Hematopoietic multipotent progenitor cell treated with erythropoietin and hydrocortisone succinate and interleukin-3 and kit ligand, for 8 days (in vitro differentiated cells): ENCODE data around the gene SLC15A4.
"Not testable (repeated sequence)": the region's sequence is repeated elsewhere in the genome, so short reads cannot be mapped to it uniquely, and the experiment has no call there.

Source experiments
- DNase-seq: peaks from one replicate; pipeline ENCODE4 v3.0.0-alpha.2; 2015

Gene SLC15A4

DNA sequence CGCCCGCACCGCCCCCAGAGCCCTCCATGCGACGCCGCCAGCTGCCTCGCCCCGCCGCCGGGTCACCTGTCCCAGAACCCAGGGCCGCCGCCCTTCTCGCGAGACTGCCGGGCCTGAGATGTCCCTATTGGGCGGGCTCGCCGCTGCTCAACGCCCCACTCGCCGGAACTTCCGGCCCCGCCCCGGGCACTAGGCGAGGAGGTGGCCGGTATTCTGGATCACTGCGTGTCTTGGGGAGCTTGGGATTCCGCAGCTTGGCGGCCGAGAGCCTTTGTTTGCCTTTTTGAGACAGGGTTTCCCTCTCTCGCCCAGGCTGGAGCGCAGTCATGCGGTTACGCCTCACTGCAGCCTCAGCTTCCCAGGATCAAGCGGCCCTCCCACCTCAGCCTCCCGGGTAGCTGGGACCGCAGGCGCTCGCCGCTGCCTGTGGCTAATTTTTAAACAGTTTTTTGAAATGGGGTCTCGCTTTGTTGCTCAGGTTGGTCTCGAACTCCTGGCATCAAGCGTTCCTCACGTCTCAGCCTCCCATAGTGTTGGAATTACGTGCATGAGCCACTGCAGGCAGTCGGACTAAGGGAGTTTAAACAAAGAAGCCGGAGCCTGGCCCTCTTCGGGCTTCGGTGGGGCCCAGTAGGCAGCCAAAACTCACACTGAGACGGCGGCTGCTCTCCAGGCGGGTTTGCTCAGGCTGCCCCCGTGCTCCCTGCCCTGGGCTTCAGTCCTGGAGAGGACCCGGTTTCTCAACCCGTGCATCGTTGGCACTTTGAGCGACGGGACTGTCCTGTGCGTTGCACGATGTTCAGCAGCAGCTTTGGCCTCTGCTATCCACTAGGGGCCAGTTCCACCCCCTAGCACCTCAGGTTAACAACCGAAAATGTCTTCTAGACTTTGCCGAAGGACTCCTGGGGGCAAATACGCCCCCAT lies at the start of gene SLC15A4:
Gene SLC15A4, minus strand, starts transcription at position 43 of the 924 bp plus-strand sequence. Its CDS starts 15 bp downstream, at position 28.
- DNase-seq: peak; percentile 94

DNA sequence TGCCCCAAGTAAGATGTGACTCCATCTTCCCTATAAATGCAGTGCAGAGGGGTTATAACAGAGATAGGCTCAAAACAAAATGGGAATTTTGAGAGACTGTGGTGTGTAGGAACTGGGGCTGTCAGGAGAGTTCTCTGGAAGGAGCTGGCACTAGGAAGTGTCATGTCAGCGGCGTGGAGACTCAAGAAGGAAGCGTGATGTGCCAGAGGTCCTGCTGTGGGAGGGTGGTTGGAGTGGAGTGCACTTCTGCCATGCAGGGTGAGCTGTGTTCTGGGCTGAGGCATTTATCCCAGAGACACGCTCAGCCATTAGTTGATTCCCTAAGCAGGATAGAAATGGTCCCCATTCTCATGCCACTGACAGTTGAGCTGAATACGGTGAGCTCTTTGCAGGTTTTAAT lies 48.5 kb upstream of the SLC15A4 start:
- no peak for DNase-seq

DNA sequence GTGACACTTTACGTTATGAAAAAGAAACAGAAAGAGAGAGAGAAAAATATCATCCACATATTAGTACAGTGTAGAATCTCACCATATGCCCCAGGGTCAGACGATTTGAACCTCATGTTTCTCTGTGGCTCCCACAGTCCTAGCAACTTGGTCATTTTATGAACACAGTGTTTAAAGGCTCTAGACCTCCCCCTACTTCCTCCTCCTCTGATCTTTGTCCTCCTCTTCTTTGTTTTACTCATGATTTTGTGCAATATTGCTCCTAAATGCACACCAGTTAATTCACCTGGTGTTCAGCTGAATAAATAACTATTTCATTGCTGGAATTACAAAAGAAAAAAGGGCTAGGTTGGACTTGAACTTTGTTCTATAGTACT lies 47.7 kb upstream of the SLC15A4 start:
- no peak for DNase-seq

DNA sequence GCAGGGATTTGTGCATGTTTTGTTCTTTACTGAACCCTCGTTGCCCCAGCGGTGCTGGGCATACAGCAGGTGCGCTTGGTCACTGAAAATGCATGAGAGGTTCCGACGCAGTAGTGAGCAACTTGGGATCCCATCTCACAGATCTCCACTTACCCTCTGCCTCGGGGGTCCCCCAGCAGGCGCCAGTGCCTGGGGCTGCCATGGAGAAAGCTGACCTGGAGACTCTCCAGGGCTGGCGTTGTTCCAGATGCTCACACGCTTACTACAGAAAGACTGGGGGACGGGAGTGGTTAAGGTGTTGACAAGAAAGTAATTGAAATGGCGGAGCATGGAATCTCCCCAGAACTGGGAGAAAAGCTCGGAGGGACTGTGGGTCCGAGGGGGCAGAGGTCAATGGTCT lies 43.7 kb upstream of the SLC15A4 start:
- no peak for DNase-seq

DNA sequence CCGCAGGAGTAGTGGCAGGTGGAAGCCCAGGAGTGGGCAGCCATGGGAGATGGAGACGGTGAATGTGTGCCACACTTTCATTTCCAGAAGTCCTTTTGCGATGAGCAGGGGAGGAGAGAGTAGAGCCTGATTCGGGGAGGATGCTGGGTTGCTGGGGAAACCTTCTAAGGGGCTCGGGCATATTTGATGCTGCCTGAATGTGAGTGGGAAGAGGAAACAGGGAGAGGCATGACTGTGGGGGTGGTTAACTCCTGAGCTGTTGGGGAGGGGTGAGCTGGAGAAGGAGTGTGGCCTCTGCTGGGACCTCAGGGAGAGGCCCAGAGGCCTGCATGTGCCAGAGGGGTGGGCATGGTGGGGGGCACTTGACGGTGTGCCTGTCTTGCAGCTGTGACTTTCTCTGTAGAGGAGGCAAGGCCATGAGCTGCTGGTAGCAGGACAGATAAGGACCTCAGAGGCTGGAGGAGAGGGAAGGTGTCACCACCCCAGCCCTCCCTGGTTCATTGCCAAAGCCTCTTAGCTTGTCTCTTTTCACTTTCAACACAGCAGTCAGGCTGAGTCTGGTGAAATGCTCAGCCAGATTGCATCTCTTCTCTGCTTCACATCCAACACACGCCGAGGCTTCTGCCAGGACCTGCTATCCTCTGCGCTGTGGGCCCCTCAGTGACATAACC lies 40.9 kb upstream of the SLC15A4 start:
- DNase-seq: no peak

DNA sequence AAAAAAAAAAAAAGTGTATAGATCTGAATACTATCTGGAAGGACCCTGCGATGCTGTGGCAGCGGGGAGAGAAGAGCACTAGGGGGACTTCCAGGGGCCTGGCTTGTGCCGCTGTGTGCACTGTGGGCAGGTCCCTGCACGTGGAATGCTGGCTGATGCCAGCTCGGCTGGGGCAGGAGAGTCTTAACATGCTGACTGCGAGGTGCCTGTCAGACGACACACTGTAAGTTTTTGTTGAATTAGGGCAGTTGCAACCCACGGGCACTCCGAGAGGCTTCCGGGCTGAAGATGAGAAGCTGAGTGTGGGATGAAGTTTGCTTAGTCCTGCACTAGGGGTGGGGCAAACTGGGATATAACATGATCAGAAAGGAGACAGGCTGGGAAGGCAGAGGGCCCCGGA lies 40.2 kb upstream of the SLC15A4 start:
- no peak for DNase-seq

DNA sequence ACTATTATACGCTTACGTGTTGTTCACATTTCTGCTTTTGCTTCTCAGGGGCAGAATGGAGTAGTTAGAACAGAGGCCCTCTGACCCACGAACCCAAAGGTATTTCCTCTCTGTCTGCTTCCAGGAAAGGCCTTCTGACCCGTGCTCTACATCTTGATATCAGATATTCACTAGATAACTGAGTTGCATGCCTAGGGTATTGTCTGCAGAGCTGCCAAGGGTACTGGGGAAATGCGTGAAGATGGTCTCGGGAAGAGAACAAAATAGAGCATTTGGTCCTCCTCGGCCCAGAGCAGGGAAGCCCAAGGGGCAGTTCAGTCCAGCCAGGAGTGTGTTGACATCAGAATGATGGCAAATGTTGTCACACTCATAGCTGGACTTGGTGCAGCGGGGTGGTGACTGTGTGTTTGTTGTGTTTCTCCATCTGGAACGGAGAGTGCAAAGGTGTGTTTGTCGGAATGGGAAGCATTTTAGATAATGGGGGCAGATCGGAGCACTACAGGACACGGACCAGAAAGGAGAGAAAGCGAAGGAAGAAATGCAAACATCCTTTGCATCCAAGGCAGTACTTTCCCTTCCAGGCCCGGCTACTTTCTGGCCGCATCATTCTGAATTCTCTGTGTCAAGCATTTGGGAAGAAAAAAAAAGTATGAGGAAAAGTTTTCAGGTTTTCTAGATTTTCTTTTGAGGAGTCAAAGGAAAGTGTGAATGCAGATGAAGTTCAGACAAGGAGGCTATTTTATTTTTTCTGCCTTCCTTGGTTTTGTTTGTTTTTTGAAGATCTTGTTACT lies 37.7 kb upstream of the SLC15A4 start:
- DNase-seq: no peak

DNA sequence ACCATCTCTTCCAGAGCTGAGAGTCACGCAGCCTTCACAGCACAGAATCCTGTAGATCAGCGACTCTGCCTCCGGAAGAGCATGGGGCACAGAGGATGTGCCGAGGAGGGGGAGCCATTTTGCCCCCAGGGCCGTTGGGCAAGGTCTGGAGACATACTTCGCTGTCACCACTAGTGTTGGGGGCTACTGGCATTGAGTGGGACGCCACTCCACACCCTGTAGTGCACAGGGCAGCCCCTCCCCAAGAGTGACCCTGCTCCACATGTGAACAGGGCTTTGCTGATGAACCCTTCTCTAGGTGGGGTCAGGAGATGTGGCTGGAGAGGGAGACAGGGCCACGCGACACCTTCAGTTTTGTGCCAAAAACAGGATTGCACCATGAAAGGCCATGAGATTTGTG lies 35.6 kb upstream of the SLC15A4 start:
- DNase-seq: no peak

DNA sequence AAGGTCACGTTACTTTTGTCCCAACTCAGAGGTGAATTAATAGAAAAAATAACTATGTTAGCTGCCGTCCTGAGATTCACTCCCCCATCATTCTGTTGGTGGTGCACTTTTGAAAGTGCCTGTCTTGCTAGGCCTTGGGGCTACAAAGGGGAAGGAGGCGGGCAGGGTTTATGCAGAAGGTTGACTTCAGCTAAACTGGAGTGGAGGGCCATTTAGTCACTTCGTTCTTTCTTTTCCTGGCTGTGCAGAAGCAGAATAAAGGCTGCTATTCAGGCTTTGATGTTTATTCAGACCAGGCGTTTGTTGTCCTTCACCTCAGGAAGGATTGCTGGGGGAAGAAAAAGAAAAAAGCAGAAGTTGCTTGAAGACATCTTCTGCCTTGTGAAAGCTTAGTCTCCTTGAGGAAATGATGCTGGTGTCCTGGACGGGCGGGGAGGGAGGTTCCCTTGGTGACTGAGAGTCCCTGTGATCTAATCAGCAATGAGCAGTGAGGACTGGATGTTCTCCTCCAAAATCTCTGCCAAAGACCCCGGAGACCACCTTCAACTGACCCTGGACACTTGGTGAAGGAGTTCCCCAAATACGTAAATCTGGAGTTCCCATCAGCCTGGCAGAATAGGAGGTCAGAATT lies 33.5 kb upstream of the SLC15A4 start:
- no peak for DNase-seq

DNA sequence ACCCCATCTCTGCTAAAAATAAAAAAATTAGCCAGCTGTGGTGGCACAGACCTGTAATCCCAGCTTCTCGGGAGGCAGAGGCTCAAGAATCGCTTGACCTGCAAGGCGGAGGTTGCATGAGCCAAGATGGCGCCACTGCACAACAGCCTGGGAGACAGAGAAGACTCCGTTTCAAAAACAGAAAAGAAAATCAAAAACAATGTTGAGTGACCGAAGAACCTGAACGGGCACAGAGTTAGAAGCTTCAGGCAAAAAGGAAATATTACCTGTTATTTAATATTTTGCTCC lies 33.0 kb upstream of the SLC15A4 start:
- no peak for DNase-seq

DNA sequence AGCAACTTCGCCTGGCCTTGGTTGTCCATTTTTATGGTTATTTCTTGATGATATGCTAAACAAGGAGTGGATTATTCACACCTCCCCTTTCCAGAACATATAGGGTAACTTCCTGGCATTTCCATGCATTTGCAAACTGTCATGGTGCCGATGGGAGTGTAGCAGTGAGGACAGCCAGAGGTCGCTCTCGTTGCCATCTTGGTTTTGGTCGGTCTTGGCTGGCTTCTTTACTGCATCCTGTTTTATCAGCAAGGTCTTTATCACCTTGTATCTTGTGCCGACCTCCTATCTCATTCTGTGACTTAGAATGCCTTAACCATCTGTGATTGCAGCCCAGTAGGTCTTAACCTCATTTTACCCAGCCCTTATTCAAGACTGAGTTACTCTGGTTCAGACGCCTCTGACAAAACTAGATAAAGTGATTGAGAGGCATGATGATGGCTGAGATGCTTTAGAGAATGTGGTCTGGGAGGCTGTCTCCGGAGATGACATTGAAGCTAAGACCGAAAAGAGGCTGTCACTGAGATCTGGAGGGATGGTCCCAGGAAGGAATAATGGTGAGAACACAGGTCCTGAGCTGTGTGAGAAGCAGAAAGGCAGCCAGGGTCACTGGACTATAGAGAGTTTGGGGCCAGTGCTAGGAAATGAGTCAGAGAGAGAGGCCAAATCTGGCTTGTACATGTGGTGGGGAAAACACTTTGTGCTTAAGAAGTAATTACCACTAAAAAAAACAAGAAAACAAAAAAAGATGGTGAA lies 32.5 kb upstream of the SLC15A4 start:
- DNase-seq: no peak

DNA sequence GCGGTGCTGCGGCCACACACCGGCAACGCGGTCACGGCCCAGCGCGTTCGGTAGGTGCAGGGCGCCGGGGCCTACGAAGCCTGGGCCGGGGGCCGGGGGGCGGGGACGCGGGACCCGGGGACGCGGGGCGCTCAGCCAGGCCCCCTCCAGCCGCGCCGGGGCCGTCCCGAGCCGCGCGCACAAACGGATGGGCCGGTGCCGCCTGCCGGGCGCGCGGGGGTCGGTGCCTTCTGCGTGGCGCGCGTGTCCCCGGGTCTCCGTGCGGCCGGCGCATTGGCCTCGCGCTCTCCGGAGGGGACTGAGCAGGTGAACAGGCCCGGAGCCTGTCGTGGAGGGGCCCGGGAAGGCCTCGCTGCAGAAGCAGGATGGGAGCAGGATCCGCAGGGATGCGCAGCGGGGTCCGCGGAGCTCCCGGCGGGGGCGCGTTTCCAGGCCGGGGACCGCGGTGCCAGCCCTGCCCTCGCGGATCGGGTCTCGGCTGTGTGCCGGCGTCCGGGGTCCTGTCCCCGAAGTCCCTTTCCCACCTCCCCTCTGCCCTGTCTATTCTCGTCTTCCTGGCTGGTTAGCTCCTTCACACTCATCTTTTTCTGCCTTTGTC lies 29.9 kb upstream of the SLC15A4 start:
- no peak for DNase-seq

DNA sequence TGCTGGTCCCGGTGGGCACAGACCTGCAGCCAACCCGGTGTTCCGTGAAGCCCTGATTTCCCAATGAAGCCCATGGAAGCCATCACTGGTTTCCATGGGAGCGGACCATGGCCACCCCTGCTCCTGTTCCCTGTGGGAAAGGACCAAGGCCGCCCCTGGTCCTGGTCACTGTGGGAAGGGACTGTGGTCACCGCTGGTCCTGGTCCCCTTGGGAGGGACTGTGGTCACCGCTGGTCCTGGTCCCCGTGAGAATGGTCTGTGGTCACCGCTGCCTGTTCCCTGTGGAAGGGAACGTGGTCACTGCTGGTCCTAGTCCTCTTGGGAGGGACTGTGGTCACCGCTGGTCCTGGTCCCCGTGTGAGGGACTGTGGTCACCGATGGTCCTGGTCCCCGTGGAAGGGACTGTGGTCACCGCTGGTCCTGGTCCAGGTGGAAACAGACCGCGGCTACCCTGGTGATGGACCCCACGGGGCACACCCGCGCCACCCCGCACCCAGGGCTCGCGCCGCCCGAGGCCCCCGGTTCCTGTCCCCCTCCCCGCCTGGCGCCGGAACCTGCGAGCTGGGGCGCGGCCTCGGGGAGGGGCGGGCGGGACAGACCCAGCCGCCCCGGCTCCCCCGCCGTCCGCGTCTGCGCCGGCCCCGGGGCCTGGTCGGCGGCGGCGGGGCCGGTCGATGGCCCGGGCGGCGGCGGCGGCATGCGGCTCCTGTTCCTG lies 29.3 kb upstream of the SLC15A4 start, which contains the start of gene GLT1D1:
Gene GLT1D1, plus strand, starts transcription at position 594 of the 715 bp plus-strand sequence. Its CDS starts 104 bp downstream, at position 698.
- DNase-seq: no peak

DNA sequence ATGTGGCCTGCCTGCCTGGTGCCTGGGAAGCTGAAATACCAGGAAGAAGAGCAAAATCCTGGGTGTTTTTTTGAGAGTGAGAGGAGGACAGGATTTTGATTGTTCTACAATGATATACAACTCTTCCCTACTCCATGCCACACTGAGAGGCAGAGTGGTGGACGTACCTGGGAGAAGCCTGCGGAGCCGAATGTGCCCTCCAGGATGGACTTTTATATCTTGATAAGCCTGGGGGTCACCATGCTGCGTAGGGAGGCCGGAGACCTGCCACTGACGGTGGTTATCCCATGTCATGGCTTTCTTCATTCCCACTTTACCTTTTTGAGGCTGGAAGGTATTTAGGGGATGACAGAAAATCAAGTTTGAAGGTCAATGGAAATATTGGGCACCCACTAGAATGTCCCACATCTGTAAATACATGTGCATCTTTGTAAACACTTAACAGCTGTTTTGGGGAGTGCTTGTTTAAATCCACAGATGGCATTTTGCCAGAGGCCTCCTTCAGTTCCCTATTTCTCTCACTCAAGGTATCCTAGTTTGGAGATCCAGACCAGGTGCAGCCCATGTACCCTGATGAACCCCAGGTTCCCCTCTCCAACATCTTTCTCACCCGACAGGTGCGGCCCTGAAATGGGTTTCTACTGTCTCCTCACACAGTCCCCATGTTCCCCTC lies 28.4 kb upstream of the SLC15A4 start:
- no peak for DNase-seq

DNA sequence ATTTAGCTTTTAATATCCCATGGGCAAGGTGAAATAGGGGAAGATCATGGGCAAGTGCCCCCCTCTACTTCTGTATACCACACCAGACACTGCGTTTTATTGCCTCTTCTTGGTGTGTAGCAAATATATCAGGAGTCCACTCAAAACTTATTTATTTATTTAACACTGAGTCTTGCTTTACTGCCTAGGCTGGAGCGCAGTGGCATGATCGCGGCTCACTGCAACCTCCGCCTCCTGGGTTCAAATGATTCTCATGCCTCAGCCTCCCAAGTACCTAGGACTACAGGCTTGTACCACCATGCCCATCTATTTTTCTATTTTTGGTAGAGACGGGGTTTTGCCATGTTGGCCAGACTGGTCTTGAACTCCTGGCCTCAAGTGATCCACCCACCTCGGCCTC lies 27.7 kb upstream of the SLC15A4 start:
- DNase-seq: not testable (repeated sequence)

DNA sequence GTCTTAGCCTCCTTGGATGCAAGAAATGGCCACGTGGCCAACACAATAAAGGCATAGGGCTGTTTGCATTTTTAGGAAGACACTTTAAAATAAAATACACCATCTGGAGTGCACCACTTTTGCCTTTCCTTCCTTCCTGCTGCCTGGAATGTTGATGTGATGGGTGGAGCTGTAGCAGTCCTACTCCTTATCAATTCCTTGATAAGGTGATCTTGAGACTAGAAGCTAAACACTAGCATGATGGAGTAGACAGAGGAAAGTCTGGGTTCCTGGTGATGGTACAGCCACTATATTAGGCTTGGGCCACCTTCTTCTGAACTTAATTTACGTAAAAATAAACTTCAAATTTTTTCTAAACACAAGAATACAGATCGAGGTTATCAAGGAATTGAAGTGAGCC lies 26.6 kb upstream of the SLC15A4 start:
- no peak for DNase-seq

DNA sequence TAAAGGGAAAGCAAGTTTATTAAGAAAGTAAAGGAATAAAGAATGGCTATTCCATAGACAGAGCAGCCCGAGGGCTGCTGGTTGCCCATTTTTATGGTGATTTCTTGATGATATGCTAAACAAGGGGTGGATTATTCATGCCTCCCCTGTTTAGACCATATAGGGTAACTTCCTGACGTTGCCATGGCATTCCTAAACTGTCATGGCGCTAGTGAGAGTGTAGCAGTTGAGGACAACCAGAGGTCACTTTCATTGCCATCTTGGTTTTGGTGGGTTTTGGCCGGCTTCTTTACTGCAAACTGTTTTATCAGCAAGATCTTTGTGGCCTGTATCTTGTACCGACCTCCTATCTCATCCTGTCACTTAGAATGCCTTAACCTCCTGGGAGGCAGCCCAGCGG lies 26.0 kb upstream of the SLC15A4 start:
- not testable (repeated sequence) for DNase-seq

DNA sequence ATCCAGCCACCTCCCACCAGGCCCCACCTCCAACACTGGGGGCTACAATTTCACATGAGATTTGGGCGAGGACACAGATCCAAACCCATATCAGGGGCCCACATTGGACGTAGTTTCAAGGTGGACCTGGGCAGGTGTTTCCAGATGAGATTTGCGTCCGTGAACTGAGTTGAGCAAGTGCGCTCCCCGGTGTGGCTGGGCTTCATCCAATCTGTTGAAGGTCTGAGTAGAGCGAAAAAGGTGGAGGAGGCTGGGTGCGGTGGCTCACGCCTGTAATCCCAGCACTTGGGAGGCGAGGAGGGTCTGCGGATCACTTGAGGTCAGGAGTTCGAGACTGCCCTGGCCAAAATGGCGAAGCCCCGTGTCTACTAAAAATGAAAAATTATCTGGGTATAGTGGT lies 24.6 kb upstream of the SLC15A4 start:
- no peak for DNase-seq

DNA sequence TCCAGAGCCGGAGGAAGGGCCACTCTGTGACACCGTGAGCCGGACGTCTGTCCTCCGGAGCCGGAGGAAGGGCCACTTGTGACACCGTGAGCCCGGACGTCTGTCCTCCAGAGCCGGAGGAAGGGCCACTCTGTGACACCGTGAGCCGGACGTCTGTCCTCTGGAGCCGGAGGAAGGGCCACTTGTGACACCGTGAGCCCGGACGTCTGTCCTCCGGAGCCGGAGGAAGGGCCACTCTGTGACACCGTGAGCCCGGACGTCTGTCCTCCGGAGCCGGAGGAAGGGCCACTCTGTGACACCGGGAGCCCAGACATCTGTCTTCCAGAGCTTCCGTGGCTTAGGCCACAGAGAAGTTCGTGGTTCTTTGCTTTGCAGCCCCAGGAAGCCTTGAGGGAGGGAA lies 22.9 kb upstream of the SLC15A4 start:
- DNase-seq: not testable (repeated sequence)

DNA sequence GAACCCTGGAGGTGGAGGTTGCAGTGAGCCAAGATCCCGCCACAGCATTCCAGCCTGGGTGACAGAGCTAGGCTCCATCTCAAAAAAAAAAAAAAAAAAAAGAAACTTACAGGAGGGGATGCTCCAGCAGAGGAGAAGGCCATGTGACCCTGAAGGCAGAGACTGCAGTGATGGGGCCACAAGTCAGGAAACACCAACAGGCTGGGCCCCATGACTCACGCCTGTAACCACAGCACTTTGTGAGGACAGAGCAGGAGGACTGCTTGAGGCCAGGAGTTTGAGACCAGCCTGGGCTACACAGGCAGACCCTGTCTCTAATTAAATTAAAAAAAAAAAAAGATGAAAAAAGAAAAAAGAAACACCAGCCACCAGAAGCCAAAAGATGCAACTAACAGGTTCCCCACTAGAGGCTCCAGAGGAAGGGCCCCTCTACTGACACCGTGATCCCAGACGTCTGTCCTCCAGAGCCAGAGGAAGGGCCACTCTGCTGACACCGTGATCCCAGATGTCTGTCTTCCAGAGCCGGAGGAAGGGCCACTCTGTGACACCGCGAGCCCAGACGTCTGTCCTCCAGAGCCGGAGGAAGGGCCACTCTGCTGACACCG lies 20.4 kb upstream of the SLC15A4 start:
- DNase-seq: no peak
